IMR-90 (cell line): ENCODE measurements around the gene POLR3K.
"Not testable (repeated sequence)": the region's sequence is repeated elsewhere in the genome, so short reads cannot be mapped to it uniquely, and the experiment has no call there.

ENCODE experiments used
- CEBPB ChIP-seq: IDR thresholded peaks from 2 replicates; pipeline ENCODE4 v1.6.1; 2012; ENCODE audit warnings: low read depth, low read length, improper control_type of control experiment
- POLR2A ChIP-seq: IDR thresholded peaks from 2 replicates; pipeline ENCODE4 v1.6.1; 2012; ENCODE audit warnings: mild to moderate bottlenecking, low read depth, low read length
- RAD21 ChIP-seq: IDR thresholded peaks from 2 replicates; pipeline ENCODE4 v1.6.1; 2012; ENCODE audit warnings: low read length, improper control_type of control experiment
- SMC3 ChIP-seq: fragments of 150-350 bp; IDR thresholded peaks from 2 replicates; pipeline ENCODE4 v1.6.1; 2016; ENCODE audit warnings: low read depth, mild to moderate bottlenecking, antibody characterized with exemption, low read length, moderate library complexity
- TF ChIP-seq, protein P1 (sequence below): conservative IDR thresholded peaks from 2 replicates; pipeline ENCODE4 v1.5.1; 2012; ENCODE audit warnings: mild to moderate bottlenecking, low read depth, low read length, improper control_type of control experiment
- TF ChIP-seq, protein P2 (sequence below): fragments of 150-350 bp; IDR thresholded peaks from 2 replicates; pipeline ENCODE4 v1.6.1; 2017; ENCODE audit warnings: mild to moderate bottlenecking, antibody characterized with exemption, low read length, low read depth
- TF ChIP-seq, protein P3 (sequence below): fragments of 150-350 bp; IDR thresholded peaks from 2 replicates; pipeline ENCODE4 v1.6.1; 2016; ENCODE audit warnings: low read depth, mild to moderate bottlenecking, low read length, moderate library complexity, borderline replicate concordance

DNA sequence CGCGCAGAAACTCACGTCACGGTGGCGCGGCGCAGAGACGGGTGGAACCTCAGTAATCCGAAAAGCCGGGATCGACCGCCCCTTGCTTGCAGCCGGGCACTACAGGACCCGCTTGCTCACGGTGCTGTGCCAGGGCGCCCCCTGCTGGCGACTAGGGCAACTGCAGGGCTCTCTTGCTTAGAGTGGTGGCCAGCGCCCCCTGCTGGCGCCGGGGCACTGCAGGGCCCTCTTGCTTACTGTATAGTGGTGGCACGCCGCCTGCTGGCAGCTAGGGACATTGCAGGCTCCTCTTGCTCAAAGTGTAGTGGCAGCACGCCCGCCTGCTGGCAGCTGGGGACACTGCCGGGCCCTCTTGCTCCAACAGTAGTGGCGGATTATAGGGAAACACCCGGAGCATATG lies 42.6 kb downstream of the POLR3K start:
- not testable (repeated sequence) for TF ChIP-seq POLR2A, SMC3, CEBPB
- TF ChIP-seq, protein P1, sequence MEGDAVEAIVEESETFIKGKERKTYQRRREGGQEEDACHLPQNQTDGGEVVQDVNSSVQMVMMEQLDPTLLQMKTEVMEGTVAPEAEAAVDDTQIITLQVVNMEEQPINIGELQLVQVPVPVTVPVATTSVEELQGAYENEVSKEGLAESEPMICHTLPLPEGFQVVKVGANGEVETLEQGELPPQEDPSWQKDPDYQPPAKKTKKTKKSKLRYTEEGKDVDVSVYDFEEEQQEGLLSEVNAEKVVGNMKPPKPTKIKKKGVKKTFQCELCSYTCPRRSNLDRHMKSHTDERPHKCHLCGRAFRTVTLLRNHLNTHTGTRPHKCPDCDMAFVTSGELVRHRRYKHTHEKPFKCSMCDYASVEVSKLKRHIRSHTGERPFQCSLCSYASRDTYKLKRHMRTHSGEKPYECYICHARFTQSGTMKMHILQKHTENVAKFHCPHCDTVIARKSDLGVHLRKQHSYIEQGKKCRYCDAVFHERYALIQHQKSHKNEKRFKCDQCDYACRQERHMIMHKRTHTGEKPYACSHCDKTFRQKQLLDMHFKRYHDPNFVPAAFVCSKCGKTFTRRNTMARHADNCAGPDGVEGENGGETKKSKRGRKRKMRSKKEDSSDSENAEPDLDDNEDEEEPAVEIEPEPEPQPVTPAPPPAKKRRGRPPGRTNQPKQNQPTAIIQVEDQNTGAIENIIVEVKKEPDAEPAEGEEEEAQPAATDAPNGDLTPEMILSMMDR = peak; percentile 40
- peak; percentile 17; the same call in 1 of the 2 replicates for TF ChIP-seq RAD21
- TF ChIP-seq, protein P2, sequence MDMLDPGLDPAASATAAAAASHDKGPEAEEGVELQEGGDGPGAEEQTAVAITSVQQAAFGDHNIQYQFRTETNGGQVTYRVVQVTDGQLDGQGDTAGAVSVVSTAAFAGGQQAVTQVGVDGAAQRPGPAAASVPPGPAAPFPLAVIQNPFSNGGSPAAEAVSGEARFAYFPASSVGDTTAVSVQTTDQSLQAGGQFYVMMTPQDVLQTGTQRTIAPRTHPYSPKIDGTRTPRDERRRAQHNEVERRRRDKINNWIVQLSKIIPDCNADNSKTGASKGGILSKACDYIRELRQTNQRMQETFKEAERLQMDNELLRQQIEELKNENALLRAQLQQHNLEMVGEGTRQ = not testable (repeated sequence)
- TF ChIP-seq, protein P3, sequence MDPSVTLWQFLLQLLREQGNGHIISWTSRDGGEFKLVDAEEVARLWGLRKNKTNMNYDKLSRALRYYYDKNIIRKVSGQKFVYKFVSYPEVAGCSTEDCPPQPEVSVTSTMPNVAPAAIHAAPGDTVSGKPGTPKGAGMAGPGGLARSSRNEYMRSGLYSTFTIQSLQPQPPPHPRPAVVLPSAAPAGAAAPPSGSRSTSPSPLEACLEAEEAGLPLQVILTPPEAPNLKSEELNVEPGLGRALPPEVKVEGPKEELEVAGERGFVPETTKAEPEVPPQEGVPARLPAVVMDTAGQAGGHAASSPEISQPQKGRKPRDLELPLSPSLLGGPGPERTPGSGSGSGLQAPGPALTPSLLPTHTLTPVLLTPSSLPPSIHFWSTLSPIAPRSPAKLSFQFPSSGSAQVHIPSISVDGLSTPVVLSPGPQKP = not testable (repeated sequence)
